Ammon's horn (tissue), 1 donor: ENCODE results near the gene LMBR1L.

Source experiments
- DNase-seq: peaks from one replicate; pipeline ENCODE4 v3.0.0-alpha.2; 2016; ENCODE audit warnings: low spot score

The LMBR1L gene

GRCh38 chr12:49121047-49121696 is 10.5 kb upstream of the LMBR1L start:
- DNase-seq, result peak; percentile 83

DNA sequence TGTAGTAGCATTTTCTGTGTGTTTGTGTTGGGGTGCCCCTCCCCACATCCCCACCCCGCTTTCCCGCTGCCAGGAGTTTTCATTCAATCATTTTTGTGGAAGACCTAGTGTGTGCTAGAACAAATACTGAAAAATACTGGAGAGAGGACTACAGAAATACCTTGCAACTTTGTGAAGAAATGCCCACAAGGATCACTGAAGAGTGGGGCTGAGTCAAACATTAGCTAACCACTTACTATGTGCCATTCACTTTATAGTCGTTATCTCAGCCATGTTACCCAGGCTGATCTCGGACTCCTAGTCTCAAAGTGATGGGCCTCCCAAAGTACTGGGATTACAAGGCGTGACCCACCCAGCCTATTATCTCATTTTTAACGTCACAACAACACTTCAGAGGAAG is 559 bp upstream of the LMBR1L start:
- DNase-seq, result no peak

- DNase-seq, result peak; percentile 27
Measured at GRCh38 chr12:49109641-49110463, 795 bp downstream of the LMBR1L start.

GRCh38 chr12:49108958-49109404 is 1.7 kb downstream of the LMBR1L start:
- peak; percentile 58 for DNase-seq

GRCh38 chr12:49105504-49106084 is 5.1 kb downstream of the LMBR1L start:
- DNase-seq, result no peak

GRCh38 chr12:49104822-49105221 is 5.8 kb downstream of the LMBR1L start:
- DNase-seq, result no peak

GRCh38 chr12:49100380-49100779 is 10.3 kb downstream of the LMBR1L start:
- no peak for DNase-seq

DNA sequence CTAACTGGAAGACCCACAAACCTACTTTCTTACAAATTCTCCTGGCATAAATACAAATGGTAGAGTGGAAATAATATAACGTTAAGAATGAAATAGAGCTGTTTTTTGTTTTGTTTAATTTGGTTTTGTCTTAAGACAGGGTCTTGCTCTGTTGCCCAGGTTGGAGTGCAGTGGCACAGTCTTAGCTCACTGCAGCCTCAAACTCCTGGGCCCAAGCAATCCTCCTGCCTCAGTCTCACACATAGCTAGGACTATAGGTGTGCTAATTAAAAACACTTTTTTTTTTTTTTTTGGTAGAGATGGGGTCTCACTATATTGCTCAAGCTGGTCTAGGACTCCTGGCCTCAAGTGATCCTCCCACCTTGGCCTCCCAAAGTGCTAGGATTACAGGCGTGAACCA is 11.9 kb downstream of the LMBR1L start:
- no peak for DNase-seq

DNA sequence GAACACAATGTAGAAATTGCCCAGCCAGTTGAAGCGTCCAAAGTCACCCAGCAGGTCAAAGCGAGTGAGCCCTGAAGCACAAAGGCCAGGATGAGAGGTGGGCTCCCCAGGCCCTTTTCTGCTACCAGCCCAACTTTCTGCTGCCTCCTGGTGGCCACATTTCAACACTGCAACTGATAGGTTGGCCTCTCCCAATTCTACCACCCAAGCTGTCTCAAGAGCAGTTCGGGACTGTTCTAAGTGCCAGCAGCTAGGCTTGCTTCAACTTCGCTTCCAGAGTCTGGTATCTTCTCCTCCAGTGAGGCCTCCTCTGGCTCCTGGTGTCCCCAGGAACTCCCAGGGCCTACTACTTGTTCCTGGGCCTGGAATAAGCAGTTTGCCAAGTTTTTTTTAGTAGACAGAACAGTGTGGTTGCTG is 12.6 kb downstream of the LMBR1L start:
- peak; percentile 57 for DNase-seq

DNA sequence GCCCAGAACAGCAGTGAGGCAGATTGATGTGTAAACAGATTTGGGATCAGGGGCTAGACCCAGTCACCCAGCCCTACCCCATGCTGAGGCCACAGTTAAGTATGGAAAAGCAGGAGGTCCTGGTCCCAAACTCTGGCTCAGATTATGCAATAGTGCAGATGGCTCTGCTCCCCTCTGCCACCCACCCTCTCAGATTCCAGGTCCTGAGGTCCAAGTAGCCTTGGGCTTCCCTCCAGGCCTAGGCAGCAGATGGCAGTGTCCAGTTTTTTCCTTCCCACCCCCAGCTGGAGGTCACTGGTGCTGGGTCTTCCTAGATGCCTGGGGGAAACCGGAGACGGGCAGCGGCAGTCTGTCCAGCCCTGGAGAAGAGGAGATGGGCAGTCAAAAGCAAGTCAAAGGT is 13.3 kb downstream of the LMBR1L start:
- DNase-seq, result no peak

DNA sequence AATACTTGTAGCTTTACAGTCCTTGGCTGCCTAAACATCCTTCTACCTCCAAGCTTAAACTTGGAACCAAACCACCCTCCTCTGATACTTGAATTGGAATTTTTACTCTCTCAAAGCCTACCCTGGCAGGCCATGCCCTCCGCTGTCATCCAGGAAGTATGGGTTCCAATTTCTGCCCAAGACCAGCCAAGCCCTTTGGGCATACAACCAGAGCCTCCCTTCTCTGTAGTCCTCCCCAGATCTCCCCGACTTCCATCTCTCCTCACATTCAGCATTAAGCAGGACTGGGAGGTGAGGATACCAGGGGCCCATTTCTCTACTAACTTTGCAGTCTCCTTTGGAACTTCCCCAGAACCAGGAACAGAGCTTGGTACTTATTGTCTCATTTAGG is 15.7 kb downstream of the LMBR1L start:
- DNase-seq, result no peak

GRCh38 chr12:49094160-49094974 is 16.3 kb downstream of the LMBR1L start, which contains the start of gene DHH:
TSS of gene DHH (minus strand) at chr12:49094801. CDS start at chr12:49094512, 289 bp downstream.
- peak; percentile 16 for DNase-seq

DNA sequence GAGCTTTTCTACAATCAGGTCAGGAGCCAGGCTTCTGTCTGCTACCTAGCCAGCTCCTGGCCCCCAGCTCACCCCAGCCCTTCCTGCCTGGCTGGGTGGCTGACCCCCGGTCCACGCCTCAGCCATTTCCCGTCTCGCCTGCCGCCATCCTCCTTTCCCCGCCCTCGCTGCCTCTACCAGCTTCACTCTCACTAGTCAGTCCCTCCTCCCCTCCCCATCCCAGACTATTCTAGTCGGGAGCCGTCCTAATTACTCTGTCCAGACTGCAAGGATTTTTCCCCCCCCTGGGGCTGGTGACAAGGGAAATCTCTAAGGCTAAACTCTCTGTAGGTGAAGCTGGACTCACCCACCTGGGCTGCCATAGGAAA is 16.9 kb downstream of the LMBR1L start:
- no peak for DNase-seq

DNA sequence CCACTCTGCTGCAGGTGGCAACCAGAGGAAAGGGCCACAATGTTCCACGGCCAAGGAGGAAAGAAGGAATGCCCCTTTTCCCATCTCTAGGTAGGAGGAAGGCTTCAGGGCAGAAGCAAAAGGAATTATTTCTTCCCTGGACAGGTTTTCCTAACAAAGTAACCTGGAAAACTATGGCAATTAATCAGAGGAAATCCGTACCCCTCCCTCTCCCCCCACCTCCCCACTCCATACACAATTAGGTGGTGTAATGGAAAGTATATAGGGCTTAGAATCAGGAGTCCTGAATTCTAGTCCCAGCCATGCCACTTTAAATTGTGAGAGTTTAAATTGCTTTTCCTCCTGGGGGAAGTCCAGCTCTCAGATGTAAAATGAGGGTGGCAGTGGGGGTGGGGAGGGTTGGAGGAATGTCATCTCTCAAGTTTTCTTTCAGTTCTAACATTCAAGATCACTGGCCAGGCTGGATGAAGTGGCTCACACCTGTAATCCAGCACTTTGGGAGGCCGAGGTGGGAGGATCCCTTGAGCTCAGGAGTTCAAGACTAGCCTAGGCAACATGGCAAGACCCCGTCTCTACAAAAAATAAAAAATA is 17.7 kb downstream of the LMBR1L start:
- no peak for DNase-seq

DNA sequence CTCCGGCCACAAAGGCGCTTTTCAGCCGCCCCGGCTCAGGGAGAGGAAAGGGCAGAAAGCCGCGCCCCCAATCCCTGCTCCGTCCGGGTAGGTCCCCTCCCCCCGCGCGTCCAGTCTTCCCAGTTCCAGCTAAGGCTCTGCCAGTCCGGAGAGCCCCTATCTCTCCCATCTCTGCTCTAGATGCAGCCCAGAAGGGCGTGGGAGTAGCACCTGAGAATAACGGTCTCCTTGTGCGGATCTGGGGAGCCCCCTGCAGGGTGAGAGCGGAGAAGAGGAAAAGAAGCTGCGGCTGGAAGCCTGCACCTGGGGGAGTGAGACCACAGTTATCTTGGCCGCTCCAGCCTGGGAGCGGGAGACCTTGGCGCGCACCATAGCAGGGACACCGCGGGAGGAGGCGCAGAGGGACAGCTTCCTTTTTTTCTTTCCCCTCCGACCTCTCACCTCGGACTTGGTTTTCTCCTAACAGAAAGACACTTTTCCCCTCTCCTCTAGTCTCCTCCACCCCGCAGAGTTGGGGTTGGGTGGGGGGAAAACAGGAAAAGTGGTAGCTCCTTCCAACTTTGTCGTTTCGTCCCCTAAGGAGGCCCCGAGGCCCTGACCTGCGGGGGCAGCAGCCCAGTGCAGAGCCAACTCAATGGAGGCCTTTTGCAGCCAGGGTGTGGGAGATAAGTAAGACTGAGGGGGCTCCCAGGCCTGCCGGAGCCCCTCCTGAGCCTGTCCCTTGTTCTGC is 18.4 kb downstream of the LMBR1L start:
- no peak for DNase-seq

- no peak for DNase-seq
Measured at GRCh38 chr12:49091836-49092085, 18.9 kb downstream of the LMBR1L start.

DNA sequence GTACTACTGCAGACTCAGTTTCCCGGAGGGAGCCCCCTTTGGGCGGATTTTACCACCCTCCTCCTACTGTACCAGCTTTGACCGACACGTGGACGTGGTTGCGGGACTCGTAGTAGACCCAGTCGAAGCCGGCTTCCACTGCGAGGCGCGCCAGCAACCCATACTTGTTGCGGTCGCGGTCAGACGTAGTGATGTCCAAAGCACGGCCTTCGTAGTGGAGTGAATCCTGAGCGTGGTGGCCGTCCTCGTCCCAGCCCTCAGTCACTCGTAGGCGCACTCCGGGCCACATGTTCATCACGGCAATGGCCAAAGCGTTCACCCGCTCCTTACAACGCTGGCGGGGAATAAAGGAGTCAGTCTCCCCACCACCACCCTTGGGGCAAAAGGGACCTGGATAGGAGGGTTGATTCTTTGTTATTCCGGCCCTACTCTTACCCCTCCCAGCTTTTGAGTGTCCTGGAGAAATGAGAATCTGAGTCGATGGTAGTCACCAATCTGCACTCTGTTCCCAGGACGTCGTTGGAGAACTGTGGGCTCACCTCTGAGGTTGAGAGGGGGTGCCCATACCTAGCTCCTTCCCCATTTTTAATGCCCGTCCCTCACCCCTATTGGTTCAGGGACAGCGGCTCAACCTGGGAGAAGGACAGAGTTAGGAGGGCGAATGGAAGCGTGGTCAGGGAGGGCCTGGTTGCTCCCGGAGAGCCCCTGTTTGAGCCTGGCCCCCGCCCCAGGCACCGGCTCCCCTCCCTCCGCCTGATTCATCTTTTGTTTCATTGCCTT is 19.4 kb downstream of the LMBR1L start:
- DNase-seq, result no peak

DNA sequence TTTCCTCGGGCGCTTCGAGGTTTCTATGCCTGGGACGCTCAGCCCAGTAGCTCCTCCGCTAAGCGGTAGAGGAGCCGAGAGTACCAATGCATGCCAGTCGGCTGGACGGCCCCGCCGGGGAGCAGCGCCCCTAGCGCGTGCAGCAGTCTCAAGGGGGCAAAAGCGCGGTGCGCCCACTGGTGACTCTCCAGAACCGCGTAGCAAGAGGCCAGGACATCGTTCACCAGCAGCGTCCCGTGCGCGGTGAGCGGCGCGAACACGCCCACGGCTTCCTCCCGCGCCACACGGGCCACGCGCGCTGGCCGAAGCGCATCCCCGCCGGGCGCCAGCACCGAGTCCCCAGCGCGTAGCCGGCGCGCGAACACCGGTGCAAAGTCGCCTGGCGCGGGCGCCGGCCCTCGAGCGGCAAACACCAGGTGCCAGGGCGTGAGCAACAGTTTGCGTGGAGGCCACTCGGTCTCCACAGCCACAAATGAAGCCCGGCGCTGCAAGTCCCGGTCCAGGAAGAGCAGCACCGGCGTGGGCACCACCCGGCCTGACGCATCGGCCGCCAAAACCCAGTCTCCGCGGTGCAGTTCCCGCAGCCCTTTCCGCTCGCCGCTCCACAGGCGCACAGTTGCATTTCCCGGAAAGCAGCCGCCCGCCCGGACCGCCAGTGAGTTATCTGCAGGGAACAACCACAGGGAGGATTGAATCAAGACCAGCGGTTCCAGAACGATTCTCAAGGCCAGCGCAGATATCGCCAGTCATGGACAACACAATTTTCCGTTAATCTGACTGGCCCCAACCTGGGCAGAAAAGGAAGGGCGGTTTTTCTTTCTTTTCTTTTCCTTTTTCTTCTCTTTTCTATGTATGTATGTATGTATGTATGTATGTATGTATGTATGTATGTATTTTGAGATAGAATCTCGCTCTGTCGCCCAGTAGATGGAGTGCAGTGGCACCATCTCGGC is 20.6 kb downstream of the LMBR1L start:
- DNase-seq, result no peak

- DNase-seq, result no peak
Measured at GRCh38 chr12:49088932-49089330, 21.7 kb downstream of the LMBR1L start.
